GM18502 (cell line): ENCODE data around the gene TMA16.
A peak's percentile ranks its signal among the peaks of the same experiment; 100 is the strongest.

Experiments used
- ATAC-seq: cut with Tn5 transposase; IDR thresholded peaks from one replicate; pipeline ENCODE4 v1.9.1; 2021; ENCODE audit warnings: mild to moderate bottlenecking; ENCODE audit not compliant: unreplicated experiment, poor library complexity

TMA16 gene

GRCh38 chr4:163556650-163557391, 62.3 kb downstream of the TMA16 start:
- ATAC-seq: no peak

- ATAC-seq: peak; percentile 70
These were observed 64.1 kb downstream of the TMA16 start for GRCh38 chr4:163558539-163559044.

- ATAC-seq: no peak
These were observed 68.0 kb downstream of the TMA16 start for GRCh38 chr4:163562496-163562895.

GRCh38 chr4:163563592-163563991, 69.1 kb downstream of the TMA16 start:
- no peak for ATAC-seq

- ATAC-seq: no peak
These were observed 69.8 kb downstream of the TMA16 start for GRCh38 chr4:163564221-163564720.

GRCh38 chr4:163565226-163566135, 71.0 kb downstream of the TMA16 start:
- ATAC-seq: no peak

GRCh38 chr4:163566257-163566796, 71.8 kb downstream of the TMA16 start:
- no peak for ATAC-seq

- peak; percentile 98 for ATAC-seq
These were observed 74.4 kb downstream of the TMA16 start for GRCh38 chr4:163568843-163569242.
